ENCODE data around the gene USP36. TPM values are rescaled to one million over a fixed set of nuclear protein-coding genes. Genes with fewer than 3 reads are reported as not detected.

USP36 gene
- total and polyA plus RNA-seq, 4 donors = 22.2 to 61.5 (median 44.9) TPM

- Histone ChIP-seq H3K9ac (ENCODE audit: insufficient read depth in 1 of 2, low read length in 2 of 2) (no peak overlapping the region), H3K9me3 (ENCODE audit: control insufficient read depth in 4 of 4, insufficient read depth in 3 of 4, low read length in 3 of 4) (no peaks in the 10 kb centered on the region), H3K36me3 (ENCODE audit: control insufficient read depth in 4 of 4, insufficient read depth in 4 of 4, low read length in 4 of 4) (peaks cover 0 to 3% (median 0%) of the 10 kb centered on the region in 4 donors), H3K27me3 (ENCODE audit: control insufficient read depth in 3 of 3, insufficient read depth in 3 of 3, low read length in 2 of 3) (no peaks in the 10 kb centered on the region), H3K4me3 (no peak overlapping the region), H3K27ac (ENCODE audit: low read depth in 1 of 2, low read length in 1 of 2) (no peak overlapping the region), H3K4me1 (ENCODE audit: control insufficient read depth in 5 of 5, insufficient read depth in 5 of 5, low read length in 5 of 5) (peaks cover 4 to 24% (median 11%) of the 10 kb centered on the region in 5 donors)
- DNase-seq (no peak), ATAC-seq (ENCODE audit: insufficient read depth, low FRiP score) (no peak)
- TF ChIP-seq, protein P1, sequence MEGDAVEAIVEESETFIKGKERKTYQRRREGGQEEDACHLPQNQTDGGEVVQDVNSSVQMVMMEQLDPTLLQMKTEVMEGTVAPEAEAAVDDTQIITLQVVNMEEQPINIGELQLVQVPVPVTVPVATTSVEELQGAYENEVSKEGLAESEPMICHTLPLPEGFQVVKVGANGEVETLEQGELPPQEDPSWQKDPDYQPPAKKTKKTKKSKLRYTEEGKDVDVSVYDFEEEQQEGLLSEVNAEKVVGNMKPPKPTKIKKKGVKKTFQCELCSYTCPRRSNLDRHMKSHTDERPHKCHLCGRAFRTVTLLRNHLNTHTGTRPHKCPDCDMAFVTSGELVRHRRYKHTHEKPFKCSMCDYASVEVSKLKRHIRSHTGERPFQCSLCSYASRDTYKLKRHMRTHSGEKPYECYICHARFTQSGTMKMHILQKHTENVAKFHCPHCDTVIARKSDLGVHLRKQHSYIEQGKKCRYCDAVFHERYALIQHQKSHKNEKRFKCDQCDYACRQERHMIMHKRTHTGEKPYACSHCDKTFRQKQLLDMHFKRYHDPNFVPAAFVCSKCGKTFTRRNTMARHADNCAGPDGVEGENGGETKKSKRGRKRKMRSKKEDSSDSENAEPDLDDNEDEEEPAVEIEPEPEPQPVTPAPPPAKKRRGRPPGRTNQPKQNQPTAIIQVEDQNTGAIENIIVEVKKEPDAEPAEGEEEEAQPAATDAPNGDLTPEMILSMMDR (IDR thresholded peaks at IDR 0.05; ENCODE audit: control extremely low read depth, extremely low read depth) = no peak
- WGBS, 2 donors = 93 to 95% methylated on average over 5 of the region's 5 CpGs
These were observed 73.8 kb downstream of the USP36 start for GRCh38 chr17:78766743-78767294.

- DNase-seq = no peak
- Histone ChIP-seq H3K27ac (ENCODE audit: low read depth in 1 of 2, low read length in 1 of 2) (no peak overlapping the region), H3K4me1 (ENCODE audit: control insufficient read depth in 5 of 5, insufficient read depth in 5 of 5, low read length in 5 of 5) (peaks cover 6 to 24% (median 11%) of the 10 kb centered on the region in 5 donors), H3K9me3 (ENCODE audit: control insufficient read depth in 4 of 4, insufficient read depth in 3 of 4, low read length in 3 of 4) (no peaks in the 10 kb centered on the region), H3K4me3 (no peak overlapping the region), H3K27me3 (ENCODE audit: control insufficient read depth in 3 of 3, insufficient read depth in 3 of 3, low read length in 2 of 3) (no peaks in the 10 kb centered on the region), H3K36me3 (ENCODE audit: control insufficient read depth in 4 of 4, insufficient read depth in 4 of 4, low read length in 4 of 4) (peaks cover 0 to 3% (median 0%) of the 10 kb centered on the region in 4 donors), H3K9ac (ENCODE audit: insufficient read depth in 1 of 2, low read length in 2 of 2) (no peak overlapping the region)
- TF ChIP-seq, protein P1 (IDR thresholded peaks at IDR 0.05; ENCODE audit: control extremely low read depth, extremely low read depth) = no peak
- WGBS, 2 donors = 78 to 92% methylated on average over 2 of the region's 2 CpGs
- ATAC-seq (ENCODE audit: insufficient read depth, low FRiP score) = no peak
These were observed 74.4 kb downstream of the USP36 start for GRCh38 chr17:78766225-78766624.

- Histone ChIP-seq H3K27me3 (ENCODE audit: control insufficient read depth in 3 of 3, insufficient read depth in 3 of 3, low read length in 2 of 3) (no peaks in the 10 kb centered on the region), H3K9me3 (ENCODE audit: control insufficient read depth in 4 of 4, insufficient read depth in 3 of 4, low read length in 3 of 4) (no peaks in the 10 kb centered on the region), H3K9ac (ENCODE audit: insufficient read depth in 1 of 2, low read length in 2 of 2) (no peak overlapping the region), H3K4me1 (ENCODE audit: control insufficient read depth in 5 of 5, insufficient read depth in 5 of 5, low read length in 5 of 5) (peaks cover 6 to 24% (median 11%) of the 10 kb centered on the region in 5 donors), H3K27ac (ENCODE audit: low read depth in 1 of 2, low read length in 1 of 2) (no peak overlapping the region), H3K36me3 (ENCODE audit: control insufficient read depth in 4 of 4, insufficient read depth in 4 of 4, low read length in 4 of 4) (peaks cover 0 to 3% (median 0%) of the 10 kb centered on the region in 4 donors), H3K4me3 (no peak overlapping the region)
- TF ChIP-seq, protein P1 (IDR thresholded peaks at IDR 0.05; ENCODE audit: control extremely low read depth, extremely low read depth) = no peak
- DNase-seq (no peak), ATAC-seq (ENCODE audit: insufficient read depth, low FRiP score) (no peak)
- WGBS, 2 donors = 78 to 89% methylated on average over 3 of the region's 3 CpGs
These were observed 74.8 kb downstream of the USP36 start for GRCh38 chr17:78765821-78766220.

GRCh38 chr17:78764871-78765270 is 75.7 kb downstream of the USP36 start:
- Histone ChIP-seq H3K36me3 (ENCODE audit: control insufficient read depth in 4 of 4, insufficient read depth in 4 of 4, low read length in 4 of 4) (peaks cover 0 to 3% (median 0%) of the 10 kb centered on the region in 4 donors), H3K27me3 (ENCODE audit: control insufficient read depth in 3 of 3, insufficient read depth in 3 of 3, low read length in 2 of 3) (no peaks in the 10 kb centered on the region), H3K9ac (ENCODE audit: insufficient read depth in 1 of 2, low read length in 2 of 2) (no peak overlapping the region), H3K27ac (ENCODE audit: low read depth in 1 of 2, low read length in 1 of 2) (no peak overlapping the region), H3K4me3 (no peak overlapping the region), H3K9me3 (ENCODE audit: control insufficient read depth in 4 of 4, insufficient read depth in 3 of 4, low read length in 3 of 4) (no peaks in the 10 kb centered on the region), H3K4me1 (ENCODE audit: control insufficient read depth in 5 of 5, insufficient read depth in 5 of 5, low read length in 5 of 5) (peaks cover 6 to 26% (median 12%) of the 10 kb centered on the region in 5 donors)
- 95% methylated on average over 8 of the region's 8 CpGs for WGBS, 2 donors
- DNase-seq (no peak), ATAC-seq (ENCODE audit: insufficient read depth, low FRiP score) (no peak)
- TF ChIP-seq, protein P1 (IDR thresholded peaks at IDR 0.05; ENCODE audit: control extremely low read depth, extremely low read depth) = no peak
